ENCODE results near the gene KDM6A.
"Not testable (repeated sequence)": the region's sequence is repeated elsewhere in the genome, so short reads cannot be mapped to it uniquely, and the experiment has no call there.

The KDM6A gene

DNA sequence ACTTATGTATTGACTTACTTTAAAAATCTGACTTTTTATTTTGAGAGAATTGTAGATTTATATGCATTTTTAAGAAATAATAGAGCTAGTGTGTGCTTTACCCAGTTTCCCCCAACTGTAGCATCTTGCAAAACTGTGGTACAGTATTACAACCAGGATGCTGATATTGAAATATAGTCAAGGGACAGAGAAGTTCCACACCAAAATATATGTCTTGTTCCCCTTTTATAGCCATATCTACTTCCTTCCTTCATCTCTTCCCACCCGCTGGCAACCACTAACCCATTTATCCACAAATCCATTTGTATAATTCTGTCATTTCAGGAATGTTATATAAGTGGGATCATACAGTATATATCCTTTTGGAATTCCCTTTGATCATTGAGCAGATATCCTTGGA lies 16.8 kb downstream of the KDM6A start:
- no peak for DNase-seq (ENCODE audit: low spot score)

DNA sequence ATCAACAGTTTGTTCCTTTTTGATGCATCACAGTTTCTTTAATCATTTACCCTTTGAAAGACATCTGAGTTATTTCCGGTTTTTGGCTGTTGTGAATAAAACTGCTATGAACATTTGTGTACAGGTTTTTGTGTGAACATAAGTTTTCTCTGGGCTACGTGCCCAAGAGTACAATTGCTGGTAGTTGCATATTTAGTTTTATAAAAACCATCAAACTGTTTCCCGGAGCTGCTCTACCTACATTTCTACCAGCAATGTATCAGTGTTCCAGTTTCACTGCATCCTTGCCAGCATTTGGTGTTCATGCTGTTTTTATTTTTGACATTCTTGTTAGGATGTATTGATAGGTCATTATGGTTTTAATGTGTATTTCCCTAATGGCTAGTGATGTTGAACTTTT lies 17.3 kb downstream of the KDM6A start:
- no peak for DNase-seq (ENCODE audit: low spot score)

GRCh38 chrX:44890687-44891086 lies 17.7 kb downstream of the KDM6A start:
- DNase-seq (ENCODE audit: low spot score) = not testable (repeated sequence)

DNA sequence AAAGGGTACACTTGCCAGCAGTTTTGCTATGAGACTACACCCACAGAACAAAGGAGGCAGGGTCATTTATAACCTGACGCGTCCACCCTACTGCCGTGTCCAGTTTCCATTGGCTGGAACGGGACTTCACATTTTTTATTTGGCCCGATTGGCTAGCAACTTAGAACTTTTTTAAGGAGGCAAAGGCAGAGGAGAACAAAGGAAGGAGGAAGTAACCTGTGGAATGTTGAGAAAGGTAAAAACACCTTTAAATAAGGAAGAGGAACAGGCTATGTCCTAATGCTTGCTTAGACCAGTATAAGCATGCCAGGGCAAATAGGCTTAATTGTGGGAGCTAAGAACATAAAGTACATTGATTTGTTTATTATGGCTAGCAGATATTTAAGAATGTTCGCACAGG lies 18.7 kb downstream of the KDM6A start:
- no peak for DNase-seq (ENCODE audit: low spot score)

GRCh38 chrX:44896876-44897186 lies 23.8 kb downstream of the KDM6A start:
- no peak for DNase-seq (ENCODE audit: low spot score)

DNA sequence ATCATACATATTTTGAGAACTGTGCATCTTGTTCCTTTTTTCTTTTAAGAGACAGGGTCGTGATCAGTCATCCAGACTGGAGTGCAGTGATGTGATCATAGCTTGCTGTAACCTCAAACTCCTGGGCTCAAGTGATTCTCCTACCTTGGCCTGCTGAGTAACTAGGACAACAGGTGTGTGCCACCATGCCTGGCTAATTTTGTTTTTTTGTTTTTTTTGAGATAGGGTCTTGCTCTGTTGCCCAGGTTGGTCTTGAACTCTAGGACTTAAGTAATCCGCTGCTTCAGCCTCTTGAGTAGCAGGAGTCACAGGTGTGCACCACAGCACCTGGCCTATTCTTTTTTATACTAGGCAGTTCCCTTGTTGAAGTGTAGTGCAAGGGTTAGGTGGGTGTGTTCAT lies 24.6 kb downstream of the KDM6A start:
- DNase-seq (ENCODE audit: low spot score) = no peak

- no peak for DNase-seq (ENCODE audit: low spot score)
These were observed 25.6 kb downstream of the KDM6A start for GRCh38 chrX:44898411-44899221.

DNA sequence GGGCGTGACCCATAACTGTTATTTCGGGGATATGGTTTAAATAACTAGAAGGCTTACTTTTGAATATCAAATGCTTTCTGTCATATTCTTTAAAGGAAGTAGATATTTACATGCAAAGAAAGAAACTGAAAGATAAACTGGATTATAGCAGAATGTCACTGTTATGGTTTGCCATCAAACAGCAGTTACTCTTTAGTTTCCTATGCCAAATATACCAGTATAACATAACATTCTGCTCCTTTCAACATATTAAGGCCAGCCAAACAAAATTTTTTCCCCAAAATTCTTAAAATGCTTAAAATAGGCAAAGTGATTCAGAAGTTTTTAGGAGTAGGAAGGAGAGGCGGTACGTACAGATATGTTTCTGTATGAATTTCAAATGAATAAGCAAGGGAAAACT lies 27.0 kb downstream of the KDM6A start:
- no peak for DNase-seq (ENCODE audit: low spot score)

GRCh38 chrX:44903107-44903506 lies 30.1 kb downstream of the KDM6A start:
- no peak for DNase-seq (ENCODE audit: low spot score)

GRCh38 chrX:44903830-44904530 lies 31.0 kb downstream of the KDM6A start:
- no peak for DNase-seq (ENCODE audit: low spot score)

GRCh38 chrX:44904542-44905115 lies 31.6 kb downstream of the KDM6A start:
- DNase-seq (ENCODE audit: low spot score) = peak; percentile 18

GRCh38 chrX:44906041-44906440 lies 33.1 kb downstream of the KDM6A start:
- DNase-seq (ENCODE audit: low spot score) = no peak

GRCh38 chrX:44906542-44906941 lies 33.6 kb downstream of the KDM6A start:
- no peak for DNase-seq (ENCODE audit: low spot score)

GRCh38 chrX:44908153-44908552 lies 35.2 kb downstream of the KDM6A start:
- no peak for DNase-seq (ENCODE audit: low spot score)

GRCh38 chrX:44908827-44909226 lies 35.8 kb downstream of the KDM6A start:
- DNase-seq (ENCODE audit: low spot score) = no peak

- DNase-seq (ENCODE audit: low spot score) = not testable (repeated sequence)
These were observed 37.5 kb downstream of the KDM6A start for GRCh38 chrX:44910508-44910907.

DNA sequence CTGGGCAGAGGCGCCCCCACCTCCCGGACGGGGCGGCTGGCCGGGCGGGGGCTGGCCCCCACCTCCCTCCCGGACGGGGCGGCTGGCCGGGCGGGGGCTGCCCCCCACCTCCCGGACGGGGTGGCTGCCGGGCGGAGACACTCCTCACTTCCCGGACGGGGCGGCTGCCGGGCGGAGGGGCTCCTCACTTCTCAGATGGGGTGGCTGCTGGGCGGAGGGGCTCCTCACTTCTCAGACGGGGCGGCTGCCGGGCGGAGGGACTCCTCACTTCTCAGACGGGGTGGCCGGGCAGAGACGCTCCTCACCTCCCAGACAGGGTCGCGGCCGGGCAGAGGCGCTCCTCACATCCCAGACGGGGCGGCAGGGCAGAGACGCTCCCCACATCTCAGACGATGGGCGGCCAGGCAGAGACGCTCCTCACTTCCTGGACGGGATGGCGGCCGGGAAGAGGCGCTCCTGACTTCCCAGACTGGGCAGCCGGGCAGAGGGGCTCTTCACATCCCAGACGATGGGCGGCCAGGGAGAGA lies 38.1 kb downstream of the KDM6A start:
- not testable (repeated sequence) for DNase-seq (ENCODE audit: low spot score)

DNA sequence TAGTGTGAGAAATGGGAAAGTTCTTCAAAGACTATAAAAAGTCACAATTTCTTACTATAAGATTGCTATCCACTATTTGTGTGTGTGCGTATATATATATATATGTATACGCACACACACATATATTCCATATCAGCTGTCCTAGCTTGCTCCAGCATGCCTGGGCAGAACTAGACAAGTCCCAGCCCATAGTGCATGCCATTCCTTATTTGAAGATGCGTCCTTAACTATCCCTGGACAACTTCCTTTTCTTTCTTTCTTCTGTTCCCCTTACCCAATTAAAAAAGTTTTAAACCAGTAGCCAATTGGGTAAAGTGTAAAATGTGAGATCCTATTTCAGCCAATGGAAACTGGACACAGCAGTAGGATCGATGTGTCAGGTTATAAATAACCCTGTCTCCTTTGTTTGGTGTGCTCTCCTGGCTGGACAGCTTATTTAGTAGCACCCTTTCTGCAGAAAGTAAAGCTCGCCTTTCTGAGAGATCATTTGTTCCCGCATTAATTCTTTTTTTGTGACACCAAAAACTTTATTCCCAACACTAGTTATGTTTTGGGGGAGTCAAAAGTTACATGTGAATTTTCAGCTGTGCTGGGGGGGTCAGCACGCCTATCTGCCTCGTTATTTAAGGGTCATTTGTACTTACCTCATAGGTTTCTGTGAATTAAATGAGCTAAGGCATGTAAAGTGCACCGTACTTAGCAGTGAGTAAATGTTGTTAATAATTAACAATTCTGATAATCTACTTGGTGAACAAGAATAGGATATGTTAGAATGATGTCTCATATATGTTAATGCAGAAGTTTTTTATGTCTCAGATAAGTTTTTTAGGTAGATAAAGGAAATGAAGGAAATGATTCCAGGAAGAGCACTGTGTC lies 40.9 kb downstream of the KDM6A start:
- DNase-seq (ENCODE audit: low spot score) = no peak

GRCh38 chrX:44914532-44915198 lies 41.7 kb downstream of the KDM6A start:
- no peak for DNase-seq (ENCODE audit: low spot score)

GRCh38 chrX:44915361-44915868 lies 42.4 kb downstream of the KDM6A start:
- no peak for DNase-seq (ENCODE audit: low spot score)

GRCh38 chrX:44918722-44919121 lies 45.7 kb downstream of the KDM6A start:
- DNase-seq (ENCODE audit: low spot score) = no peak

Measured in globus pallidus (tissue), 1 donor.